ENCODE data around the gene MIS12. TPM values are rescaled to one million over a fixed set of nuclear protein-coding genes. Genes with fewer than 3 reads are reported as not detected.
A peak's percentile ranks its signal among the peaks of the same experiment; 100 is the strongest.

The MIS12 gene
- total RNA-seq, 1 donor, result 22.8 TPM

DNA sequence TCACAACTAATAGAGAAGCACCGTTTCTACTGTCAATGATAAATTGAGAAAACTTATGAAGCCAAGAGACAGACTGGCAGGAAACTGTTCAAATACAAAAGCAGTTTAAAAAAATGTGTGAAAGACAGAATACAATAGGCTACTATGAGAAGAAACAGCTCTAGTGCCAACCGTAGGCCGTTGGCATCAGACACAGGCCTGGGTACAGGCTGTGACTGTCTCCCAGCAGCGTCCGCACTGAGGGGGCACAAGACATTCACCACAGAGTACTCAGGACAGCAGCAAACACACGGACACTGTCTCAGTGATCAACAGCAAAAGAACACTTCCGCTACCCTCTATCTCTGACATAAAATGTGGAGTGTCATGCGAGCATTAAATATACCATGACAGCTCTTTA, 39.6 kb upstream of the MIS12 start:
- TF ChIP-seq, protein P1, sequence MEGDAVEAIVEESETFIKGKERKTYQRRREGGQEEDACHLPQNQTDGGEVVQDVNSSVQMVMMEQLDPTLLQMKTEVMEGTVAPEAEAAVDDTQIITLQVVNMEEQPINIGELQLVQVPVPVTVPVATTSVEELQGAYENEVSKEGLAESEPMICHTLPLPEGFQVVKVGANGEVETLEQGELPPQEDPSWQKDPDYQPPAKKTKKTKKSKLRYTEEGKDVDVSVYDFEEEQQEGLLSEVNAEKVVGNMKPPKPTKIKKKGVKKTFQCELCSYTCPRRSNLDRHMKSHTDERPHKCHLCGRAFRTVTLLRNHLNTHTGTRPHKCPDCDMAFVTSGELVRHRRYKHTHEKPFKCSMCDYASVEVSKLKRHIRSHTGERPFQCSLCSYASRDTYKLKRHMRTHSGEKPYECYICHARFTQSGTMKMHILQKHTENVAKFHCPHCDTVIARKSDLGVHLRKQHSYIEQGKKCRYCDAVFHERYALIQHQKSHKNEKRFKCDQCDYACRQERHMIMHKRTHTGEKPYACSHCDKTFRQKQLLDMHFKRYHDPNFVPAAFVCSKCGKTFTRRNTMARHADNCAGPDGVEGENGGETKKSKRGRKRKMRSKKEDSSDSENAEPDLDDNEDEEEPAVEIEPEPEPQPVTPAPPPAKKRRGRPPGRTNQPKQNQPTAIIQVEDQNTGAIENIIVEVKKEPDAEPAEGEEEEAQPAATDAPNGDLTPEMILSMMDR (IDR thresholded peaks at IDR 0.05; ENCODE audit: insufficient read depth, low read length), result no peak
- no peak overlapping the region for H3K4me3 ChIP-seq (ENCODE audit: low read depth, low read length)
- no peak for DNase-seq (ENCODE audit: low read depth)

DNA sequence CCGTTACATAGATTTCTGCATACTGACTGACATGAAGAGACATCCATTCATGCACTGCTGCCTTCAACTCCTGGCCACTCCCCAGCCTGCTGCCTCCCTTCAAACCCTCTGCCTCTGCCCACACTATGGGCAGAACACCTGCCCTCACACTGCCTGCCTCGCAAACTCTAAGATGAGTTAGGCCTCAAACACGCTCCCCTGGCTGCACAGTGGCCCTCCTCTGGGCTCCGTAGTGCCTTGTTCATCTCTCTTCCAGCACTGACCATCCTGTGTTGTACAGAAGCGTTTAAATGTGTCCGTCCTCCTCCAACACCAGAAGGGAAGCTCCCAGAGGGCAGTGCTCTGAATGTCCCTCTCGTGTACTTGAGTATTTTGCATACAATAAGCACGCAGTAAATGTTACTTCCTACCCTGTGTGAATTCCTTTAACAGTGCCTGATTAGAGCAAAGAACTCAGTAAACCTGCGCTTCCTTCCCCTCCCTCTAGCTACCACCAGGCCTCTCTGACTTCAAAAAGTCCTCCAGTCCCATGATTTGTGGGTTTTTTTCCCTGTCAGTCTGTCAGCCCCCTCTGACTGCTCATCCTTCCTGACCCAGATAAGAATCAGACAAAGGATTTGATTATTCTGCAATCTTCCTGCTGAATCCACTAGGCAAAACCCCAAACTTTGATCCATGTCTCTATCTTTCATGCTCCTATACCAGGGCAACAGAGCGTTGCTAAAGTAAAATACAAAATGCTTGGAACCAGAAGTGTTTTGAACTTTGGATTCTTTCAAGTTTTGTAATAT, 21.5 kb upstream of the MIS12 start:
- DNase-seq (ENCODE audit: low read depth), result no peak

DNA sequence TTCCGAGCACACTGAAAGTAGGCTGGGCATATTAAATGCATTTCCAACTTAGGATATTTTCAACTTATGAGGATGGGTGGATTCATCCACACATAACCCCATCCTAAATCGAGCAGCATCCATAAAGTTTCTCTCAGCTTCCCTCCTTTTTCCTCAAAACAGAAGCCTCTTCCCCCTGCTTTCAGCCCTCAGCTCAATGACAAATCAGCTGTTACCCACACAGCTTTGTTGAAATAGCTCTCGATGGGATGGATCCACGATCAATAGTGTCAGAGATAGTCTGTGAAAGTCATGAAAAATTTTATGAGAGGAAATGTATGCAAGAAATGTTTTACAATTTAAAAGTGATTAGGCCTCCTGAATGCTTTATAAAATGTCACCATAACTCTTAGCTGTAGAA, 20.1 kb upstream of the MIS12 start:
- peak overlapping the region; percentile 89 for H3K4me3 ChIP-seq (ENCODE audit: low read depth, low read length)
- DNase-seq (ENCODE audit: low read depth), result no peak
- TF ChIP-seq, protein P1 (IDR thresholded peaks at IDR 0.05; ENCODE audit: insufficient read depth, low read length), result no peak

More for the DNA sequence above, 21.5 kb upstream of the MIS12 start:
- TF ChIP-seq, protein P1 (IDR thresholded peaks at IDR 0.05; ENCODE audit: insufficient read depth, low read length), result no peak
- H3K4me3 ChIP-seq (ENCODE audit: low read depth, low read length), result no peak overlapping the region

DNA sequence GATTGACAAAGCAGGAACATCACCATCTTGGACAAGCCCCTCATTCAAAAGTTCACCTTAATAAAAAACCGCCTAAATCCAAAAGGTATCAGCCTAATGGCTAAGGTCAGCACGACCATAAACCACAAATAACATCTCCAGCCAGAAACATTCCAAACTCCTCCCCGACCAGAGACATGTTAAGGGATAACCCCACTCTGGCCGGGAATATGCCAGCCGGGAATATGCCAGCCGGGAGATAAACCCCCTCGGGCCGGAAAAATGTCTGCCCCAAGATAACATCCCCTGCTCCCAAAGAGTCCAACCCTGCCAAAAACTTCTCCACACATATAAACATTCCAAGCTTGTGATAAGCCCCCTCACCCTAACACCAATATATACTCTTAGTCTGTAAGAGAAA, 18.9 kb upstream of the MIS12 start:
- H3K4me3 ChIP-seq (ENCODE audit: low read depth, low read length), result peak overlapping the region; percentile 89
- TF ChIP-seq, protein P1 (IDR thresholded peaks at IDR 0.05; ENCODE audit: insufficient read depth, low read length), result no peak
- no peak for DNase-seq (ENCODE audit: low read depth)

DNA sequence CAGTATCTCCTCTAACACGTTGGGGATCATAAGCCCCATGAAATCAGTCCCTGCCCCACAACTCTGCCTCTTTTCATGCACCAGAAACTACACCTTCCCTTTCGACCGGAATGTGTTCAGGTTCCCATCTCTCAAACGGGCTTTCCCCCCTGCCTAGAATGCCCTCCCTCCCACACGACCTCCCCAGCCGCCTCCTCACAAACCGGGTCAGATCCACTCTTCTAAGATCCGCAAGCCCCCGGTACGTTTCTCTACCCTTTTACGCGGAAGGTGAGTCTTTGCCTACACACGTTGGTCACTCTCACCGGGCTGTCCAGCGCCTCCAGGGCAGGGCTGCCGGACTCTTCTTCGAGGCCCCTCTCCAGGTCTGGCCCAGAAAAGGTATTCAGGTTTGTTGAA, 18.3 kb upstream of the MIS12 start:
- no peak for DNase-seq (ENCODE audit: low read depth)
- TF ChIP-seq, protein P1 (IDR thresholded peaks at IDR 0.05; ENCODE audit: insufficient read depth, low read length), result no peak
- peak overlapping the region; percentile 89 for H3K4me3 ChIP-seq (ENCODE audit: low read depth, low read length)

DNA sequence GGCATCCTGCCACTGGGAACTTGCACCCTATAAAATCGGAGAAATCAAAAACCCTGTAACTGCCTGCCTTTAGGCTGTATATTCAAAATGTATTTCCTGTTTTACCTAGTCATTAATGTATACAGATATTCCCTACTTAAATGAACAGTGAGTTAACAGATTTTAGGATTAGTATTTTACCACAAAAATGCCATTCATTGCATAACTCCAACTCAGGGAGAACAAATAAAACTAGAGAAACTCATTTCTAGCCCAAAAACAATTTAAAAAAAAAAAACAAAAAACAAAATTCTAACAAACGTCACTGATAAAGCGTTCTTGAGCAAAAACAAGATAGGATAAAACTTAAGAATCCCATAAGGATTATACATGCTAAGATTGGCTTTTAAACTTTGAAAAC, 13.9 kb upstream of the MIS12 start:
- H3K4me3 ChIP-seq (ENCODE audit: low read depth, low read length), result no peak overlapping the region
- no peak for DNase-seq (ENCODE audit: low read depth)
- TF ChIP-seq, protein P1 (IDR thresholded peaks at IDR 0.05; ENCODE audit: insufficient read depth, low read length), result no peak

DNA sequence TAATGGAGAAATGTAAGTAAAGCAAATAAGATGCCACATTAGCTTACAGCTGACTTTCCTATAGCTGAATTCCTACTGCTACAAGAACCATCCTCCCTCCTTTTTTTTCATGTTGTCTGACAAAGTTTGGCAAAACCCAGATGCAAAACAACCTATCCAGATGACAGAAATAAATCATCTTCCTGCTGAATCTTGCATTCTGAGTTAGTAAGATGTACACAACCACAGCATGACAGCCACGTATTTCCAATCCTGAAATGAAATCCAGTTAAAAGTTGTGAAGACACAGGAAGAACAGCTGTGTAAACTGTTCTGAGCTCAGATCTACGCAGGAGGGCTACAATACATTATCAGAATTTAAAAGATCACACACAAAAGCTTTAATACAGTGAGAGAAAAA, 12.5 kb upstream of the MIS12 start:
- TF ChIP-seq, protein P1 (IDR thresholded peaks at IDR 0.05; ENCODE audit: insufficient read depth, low read length), result no peak
- no peak for DNase-seq (ENCODE audit: low read depth)
- H3K4me3 ChIP-seq (ENCODE audit: low read depth, low read length), result no peak overlapping the region
